HG03280 (cell line): ENCODE measurements around the gene MGAT5.
"Not testable (repeated sequence)": the region's sequence is repeated elsewhere in the genome, so short reads cannot be mapped to it uniquely, and the experiment has no call there.

ENCODE experiments used
- ATAC-seq: cut with Tn5 transposase; IDR thresholded peaks from one replicate; pipeline ENCODE4 v1.9.1; 2021; ENCODE audit warnings: mild to moderate bottlenecking, moderate library complexity; ENCODE audit not compliant: unreplicated experiment

Gene MGAT5

GRCh38 chr2:134461511-134461910 lies 207.6 kb downstream of the MGAT5 start:
- no peak for ATAC-seq

DNA sequence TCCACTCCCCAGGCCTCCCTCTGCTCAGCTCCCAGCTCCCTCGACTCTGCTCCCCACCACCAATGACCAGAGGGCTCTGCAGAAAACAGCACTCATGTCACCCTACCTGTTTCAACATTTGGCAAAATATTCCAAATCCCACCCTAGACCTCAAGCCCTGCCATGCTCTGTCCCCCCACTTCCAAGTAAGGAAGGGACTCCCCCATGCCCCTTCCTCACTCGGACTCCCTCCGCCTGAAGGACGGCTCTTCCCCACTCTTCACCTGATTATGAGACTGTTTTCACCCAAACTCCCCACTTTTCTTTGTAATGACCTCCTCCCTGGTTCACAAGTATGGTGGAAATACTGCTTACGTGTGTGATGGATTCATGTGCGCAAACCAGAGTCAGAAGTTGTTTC lies 208.4 kb downstream of the MGAT5 start:
- ATAC-seq = no peak

GRCh38 chr2:134462791-134463698 lies 209.2 kb downstream of the MGAT5 start:
- ATAC-seq = no peak

DNA sequence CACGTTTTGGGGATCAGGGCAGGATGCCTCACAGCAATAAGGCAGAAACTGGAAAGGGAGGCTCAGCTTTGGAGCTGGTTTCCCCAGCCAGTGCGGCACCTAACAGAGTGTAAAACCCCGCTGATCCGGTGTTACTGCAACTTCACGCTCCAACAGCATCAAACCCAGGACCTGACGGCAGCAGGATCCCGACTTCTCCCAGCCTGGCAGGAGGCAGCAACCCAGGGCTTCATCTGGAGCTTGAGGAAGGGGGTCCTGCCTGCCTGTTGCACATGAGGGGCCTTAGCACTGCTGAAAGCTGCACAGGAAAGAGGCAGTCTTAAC lies 209.8 kb downstream of the MGAT5 start:
- no peak for ATAC-seq

- no peak for ATAC-seq
Observed at GRCh38 chr2:134465228-134466105, 211.6 kb downstream of the MGAT5 start.

DNA sequence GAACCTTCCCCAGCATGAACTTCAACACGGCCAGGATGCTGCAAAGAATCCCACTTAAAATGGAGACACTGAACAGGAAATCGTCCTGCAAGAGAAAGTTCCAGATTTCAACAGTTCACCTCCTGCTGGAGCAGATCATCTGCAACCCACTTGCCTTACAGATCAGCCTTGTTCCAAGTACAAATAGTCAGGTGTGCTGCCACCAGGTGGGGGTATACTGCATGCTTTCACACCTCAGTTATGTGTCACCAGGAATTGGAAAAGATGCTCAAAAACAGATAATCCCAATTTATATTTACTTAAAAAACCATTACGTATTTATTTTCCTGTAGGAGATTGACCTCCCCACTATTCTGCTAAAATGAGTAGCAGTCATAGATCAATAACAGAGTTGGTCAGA lies 212.3 kb downstream of the MGAT5 start:
- no peak for ATAC-seq

- ATAC-seq = no peak
Observed at GRCh38 chr2:134468164-134468563, 214.3 kb downstream of the MGAT5 start.

GRCh38 chr2:134468776-134469175 lies 214.9 kb downstream of the MGAT5 start:
- no peak for ATAC-seq

DNA sequence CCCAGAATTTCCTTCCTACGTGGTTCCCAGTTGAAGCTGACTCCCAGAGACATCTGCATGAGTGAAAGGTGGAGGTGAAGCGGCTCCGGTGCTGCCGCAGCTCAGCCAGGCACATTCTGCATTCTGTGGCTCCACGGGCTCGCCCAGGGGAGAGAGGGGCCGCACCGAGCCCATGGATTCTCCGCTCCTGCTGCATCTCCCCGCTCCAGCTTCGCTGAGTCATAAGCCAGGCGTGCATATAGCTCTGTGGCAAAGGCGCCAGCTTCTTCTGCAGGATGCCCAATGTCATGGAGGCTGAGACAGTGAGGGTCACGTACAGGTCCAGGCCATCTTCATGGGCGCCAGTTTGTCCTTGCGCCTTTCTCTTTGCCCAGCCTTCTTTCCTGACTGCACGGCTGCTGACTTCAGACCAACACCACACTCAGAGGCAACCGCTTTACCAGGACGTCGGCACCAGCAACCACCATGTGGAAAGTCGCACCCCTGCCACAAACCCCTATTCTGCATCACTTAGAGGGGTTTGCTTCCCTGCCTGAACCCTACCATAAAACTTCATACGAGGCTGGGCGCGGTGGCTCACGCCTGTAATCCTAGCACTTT lies 215.7 kb downstream of the MGAT5 start:
- ATAC-seq = no peak

DNA sequence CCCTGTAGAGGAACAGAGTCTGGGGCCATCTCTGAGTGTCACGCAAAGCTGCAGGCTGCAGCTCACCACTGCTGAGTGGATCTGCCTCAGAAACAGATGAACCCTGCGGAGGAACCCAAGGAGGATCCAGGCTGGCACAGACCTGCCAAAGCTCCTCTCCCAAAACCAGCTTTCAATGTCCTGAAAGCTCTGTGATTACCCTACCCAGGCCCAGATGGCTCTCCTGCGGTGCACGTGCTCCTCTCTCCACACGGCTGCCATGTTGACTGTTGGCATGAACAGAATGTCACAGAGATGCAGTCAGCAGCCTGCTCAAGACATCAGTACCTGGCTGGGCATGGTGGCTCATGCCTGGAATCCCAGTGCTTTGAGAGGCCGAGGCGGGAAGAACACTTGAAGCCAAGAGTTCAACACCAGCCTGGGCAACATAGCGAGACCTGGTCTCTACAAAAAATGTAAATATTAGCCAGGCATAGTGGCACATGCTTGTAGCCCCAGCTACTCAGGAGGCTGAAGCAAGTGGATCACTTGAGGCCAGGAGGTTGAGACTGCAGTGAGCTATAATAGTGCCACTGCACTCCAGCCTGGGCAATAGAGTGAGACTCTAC lies 216.8 kb downstream of the MGAT5 start:
- no peak for ATAC-seq

DNA sequence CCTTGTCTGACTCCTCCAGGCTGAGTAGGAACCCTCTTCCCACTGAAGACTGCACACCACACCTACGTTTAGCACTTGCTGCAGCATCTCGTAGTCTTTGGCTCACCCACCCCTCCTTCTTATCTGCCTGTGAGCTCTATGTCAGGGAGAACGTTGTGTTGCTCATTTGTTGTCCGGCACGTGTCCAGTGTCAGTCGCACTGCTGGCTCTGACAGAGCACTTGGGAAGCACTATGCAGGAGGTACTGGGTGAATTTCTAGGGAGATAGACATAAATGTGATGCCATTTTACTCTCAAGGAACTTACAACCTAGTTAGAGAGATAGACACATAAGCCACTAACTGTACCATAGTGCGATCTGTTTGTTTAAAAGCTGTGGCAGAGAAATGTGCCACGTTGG lies 223.1 kb downstream of the MGAT5 start:
- not testable (repeated sequence) for ATAC-seq

DNA sequence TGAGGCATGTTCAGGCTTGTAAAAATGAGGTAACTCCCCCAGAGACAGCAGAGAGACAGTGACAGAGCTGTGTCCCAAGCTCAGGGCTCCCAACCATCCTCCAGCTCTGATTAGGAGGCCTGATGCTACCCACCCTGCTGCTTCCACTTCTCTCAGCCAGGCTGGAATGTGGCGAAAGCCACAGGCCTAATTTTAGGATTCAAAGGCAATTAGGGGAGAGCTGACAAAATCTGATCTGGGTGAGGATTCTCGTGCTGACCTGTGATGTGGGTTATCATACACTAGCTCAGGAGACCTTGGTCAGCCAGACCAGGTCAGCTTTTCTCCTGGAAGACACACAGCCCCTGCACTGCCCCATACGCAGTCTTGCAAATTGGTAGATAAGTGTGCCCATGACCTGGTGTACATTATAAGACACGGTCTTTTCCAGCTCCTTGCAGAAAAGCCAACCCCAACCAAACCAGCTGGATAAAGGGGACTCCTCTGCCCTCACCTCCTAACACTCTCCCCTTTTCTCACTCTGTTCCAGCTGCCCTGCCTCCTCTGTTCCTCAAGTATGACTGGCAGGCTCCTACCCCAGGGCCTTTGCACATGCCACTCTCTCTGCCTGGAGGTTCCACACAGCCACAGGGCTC lies 225.9 kb downstream of the MGAT5 start:
- ATAC-seq = no peak

GRCh38 chr2:134482131-134482723 lies 228.4 kb downstream of the MGAT5 start:
- ATAC-seq = no peak

DNA sequence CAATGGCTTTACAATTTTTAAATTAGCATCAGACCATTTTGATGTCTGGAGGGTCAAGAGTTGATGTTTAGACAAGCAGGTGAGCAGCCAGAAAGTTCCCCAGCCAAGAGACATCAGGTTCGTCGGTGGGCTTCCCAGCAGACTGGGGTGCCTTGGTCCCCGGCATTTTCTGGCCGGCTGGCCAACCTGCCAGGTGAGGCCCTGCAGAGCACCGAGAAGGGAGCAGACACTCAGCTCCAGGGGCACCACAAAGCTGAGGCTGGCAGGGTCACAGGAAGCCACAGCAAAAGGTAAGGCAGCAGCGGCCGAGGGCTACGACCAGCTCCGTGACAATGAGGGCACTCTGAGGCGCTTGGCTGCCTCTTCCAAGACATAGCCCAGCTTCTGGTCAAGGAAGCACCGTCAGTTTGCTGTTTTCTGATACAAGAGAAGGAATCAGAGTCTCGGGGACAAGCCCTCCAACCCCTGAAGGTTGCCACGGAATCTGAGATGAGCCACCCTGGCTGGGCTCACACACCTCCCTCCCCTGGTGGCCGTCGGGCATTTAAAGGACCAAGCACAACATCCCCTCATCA lies 229.0 kb downstream of the MGAT5 start:
- no peak for ATAC-seq

DNA sequence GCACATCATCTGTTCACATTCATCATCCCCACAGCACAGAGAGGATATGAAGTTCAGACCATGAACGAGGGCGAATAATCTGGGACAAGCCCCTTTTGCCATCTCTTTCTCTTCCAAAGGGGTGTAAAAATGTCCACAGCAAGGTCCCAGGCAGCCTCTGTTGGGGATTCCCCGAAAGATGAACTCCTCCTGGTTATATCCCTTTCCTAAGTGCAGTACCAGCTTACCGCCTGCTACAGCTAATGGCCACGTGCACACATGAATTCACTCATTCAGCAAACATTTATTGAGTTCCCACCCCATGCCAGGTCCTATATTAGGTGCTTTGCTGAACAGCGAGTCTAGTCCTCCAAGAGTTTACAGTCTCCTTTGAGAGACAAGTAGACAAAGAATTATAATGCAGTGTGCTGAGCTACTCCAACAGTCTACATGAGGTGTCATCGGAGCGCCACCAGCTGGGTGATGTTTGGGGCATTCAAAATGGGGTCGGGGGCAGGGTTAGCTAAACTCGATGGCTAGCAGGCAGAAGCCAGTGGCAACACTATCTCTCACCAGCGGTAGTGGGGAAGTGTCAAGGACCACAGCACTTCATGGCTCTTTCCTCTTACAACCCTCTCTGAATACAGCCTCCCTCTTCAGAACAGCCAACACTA lies 236.0 kb downstream of the MGAT5 start:
- no peak for ATAC-seq

GRCh38 chr2:134490559-134490958 lies 236.7 kb downstream of the MGAT5 start:
- ATAC-seq = no peak

DNA sequence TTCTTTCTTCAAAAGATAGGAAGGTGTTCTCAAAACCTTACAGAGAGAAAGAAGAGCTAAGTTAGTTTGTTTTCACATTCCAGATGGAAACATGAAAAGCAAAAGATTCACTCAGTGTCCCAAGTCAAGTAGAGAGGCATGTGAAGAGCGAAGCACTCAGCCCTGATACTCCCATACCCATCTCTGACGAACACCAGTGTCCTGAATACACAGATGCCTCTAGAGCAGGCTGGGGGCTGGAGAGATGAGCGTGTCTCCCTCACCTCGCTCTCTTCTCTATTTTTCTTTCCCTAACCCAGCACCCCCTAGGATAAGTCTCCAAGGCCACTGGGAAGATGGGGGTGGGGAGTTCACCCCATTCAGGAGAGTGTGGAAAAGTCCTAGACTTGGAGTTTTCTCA lies 237.2 kb downstream of the MGAT5 start:
- ATAC-seq = no peak

- no peak for ATAC-seq
Observed at GRCh38 chr2:134491771-134492441, 238.0 kb downstream of the MGAT5 start.

- ATAC-seq = no peak
Observed at GRCh38 chr2:134493797-134494196, 239.9 kb downstream of the MGAT5 start.
